GM12878 (cell line): ENCODE results near the gene PIAS2. TPM values are rescaled to one million over a fixed set of nuclear protein-coding genes. Genes with fewer than 3 reads are reported as not detected.

Experiments
- ATAC-seq: fragments of 200-7000 bp; cut with Tn5 transposase; 3 replicates; pipeline ENCODE4 v1.9.1; 2020; ENCODE audit warnings: mild to moderate bottlenecking, moderate library complexity
- BruUV-seq: library from RNA; stranded (reverse); fragments of 400-500 nt; replicated peaks from 2 replicates; lab custom pipeline; 2021; lab: Mats Ljungman, UMichigan
- CTCF ChIA-PET: fragments of 300-600 bp; sonication (Branson Sonifier 250); formaldehyde crosslinking; extraction: SDS; loops from one replicate; lab custom pipeline; 2021; ENCODE audit warnings: inconsistent platforms; lab: Yijun Ruan, JAX
- POLR2A ChIA-PET: fragments of 350-600 bp; formaldehyde crosslinking; extraction: SDS; loops from one replicate; lab custom pipeline; 2021; ENCODE audit warnings: inconsistent platforms; lab: Charles Lee
- RAD21 ChIA-PET: fragments of 300-600 bp; sonication (Branson Sonifier 250); formaldehyde crosslinking; loops from one replicate; lab custom pipeline; 2023; ENCODE audit warnings: antibody characterized with exemption; ENCODE audit not compliant: unreplicated experiment; lab: Charles Lee
- SMC1A ChIA-PET: fragments of 300-600 bp; sonication (Branson Sonifier 250); formaldehyde crosslinking; loops from one replicate; lab custom pipeline; 2023; ENCODE audit not compliant: unreplicated experiment, uncharacterized antibody; lab: Charles Lee
- DNase-seq: peaks from one replicate; pipeline ENCODE4 v3.0.0-alpha.2; 2011; ENCODE audit warnings: low read depth, low spot score
- FAIRE-seq: peaks from 3 replicates; lab custom pipeline; 2011; peaks lifted over from hg19 to GRCh38; lab: Jason Lieb, UNC
- H2AFZ ChIP-seq: 2 replicates; pipeline ENCODE4 v1.6.0; 2011; ENCODE audit warnings: low read depth, low read length, control low read depth; ENCODE audit not compliant: control insufficient read depth
- H3K27ac ChIP-seq: 2 replicates; pipeline ENCODE4 v1.5.1; 2011; ENCODE audit warnings: control low read depth; ENCODE audit not compliant: control insufficient read depth, insufficient read depth
- H3K27me3 ChIP-seq, 2 experiments: replicated peaks in 1 of 2; 2 replicates each; pipeline versions ENCODE4 v1.6.0 to v1.6.1; 2011; ENCODE audit warnings: low read length in 1 of 2; ENCODE audit not compliant: control insufficient read depth in 2 of 2, insufficient read depth in 2 of 2
- H3K36me3 ChIP-seq, 2 experiments: 2 replicates each; pipeline ENCODE4 v1.5.1; 2011; ENCODE audit warnings: low read length in 1 of 2; ENCODE audit not compliant: control insufficient read depth in 2 of 2, insufficient read depth in 2 of 2
- H3K4me1 ChIP-seq: 2 replicates; pipeline ENCODE4 v1.6.1; 2011; ENCODE audit warnings: mild to moderate bottlenecking, low read length, moderate library complexity, mixed read lengths; ENCODE audit not compliant: control insufficient read depth, insufficient read depth
- H3K4me2 ChIP-seq: 2 replicates; pipeline ENCODE4 v1.6.0; 2011; ENCODE audit warnings: control low read depth; ENCODE audit not compliant: control insufficient read depth, insufficient read depth
- H3K4me3 ChIP-seq: fragments of 200-600 bp; sonication (generic); 2 replicates; pipeline ENCODE4 v1.5.1; 2016
- H3K79me2 ChIP-seq: 2 replicates; pipeline ENCODE4 v1.6.0; 2011; ENCODE audit warnings: low read length; ENCODE audit not compliant: control insufficient read depth, insufficient read depth
- H3K9ac ChIP-seq: 2 replicates; pipeline ENCODE4 v1.8.0; 2011; ENCODE audit warnings: low read length, control low read depth, mixed read lengths; ENCODE audit not compliant: control insufficient read depth, insufficient read depth
- H3K9me3 ChIP-seq: replicated peaks from 3 replicates; pipeline ENCODE4 v1.5.1; 2011; ENCODE audit warnings: mild to moderate bottlenecking, low read length; ENCODE audit not compliant: control insufficient read depth, insufficient read depth
- H4K20me1 ChIP-seq: 2 replicates; pipeline ENCODE4 v1.6.0; 2011; ENCODE audit not compliant: control insufficient read depth, insufficient read depth
- BACH1 ChIP-seq: fragments of 450-650 bp; IDR thresholded peaks from 2 replicates; pipeline ENCODE4 v1.6.1; 2017; ENCODE audit warnings: mild to moderate bottlenecking, borderline replicate concordance
- BRCA1 ChIP-seq: IDR thresholded peaks from 2 replicates; pipeline ENCODE4 v1.6.1; 2011; ENCODE audit warnings: low read depth, low read length, improper control_type of control experiment
- ELK1 ChIP-seq: IDR thresholded peaks from 2 replicates; pipeline ENCODE4 v1.6.1; 2012; ENCODE audit warnings: low read depth, low read length, improper control_type of control experiment
- NBN ChIP-seq: fragments of 450-650 bp; IDR thresholded peaks from 2 replicates; pipeline ENCODE4 v1.6.1; 2016
- SIN3A ChIP-seq: IDR thresholded peaks from 2 replicates; pipeline ENCODE4 v1.6.1; 2012; ENCODE audit warnings: low read depth, low read length, improper control_type of control experiment
- SMARCA5 ChIP-seq: fragments of 450-650 bp; IDR thresholded peaks from 2 replicates; pipeline ENCODE4 v1.6.1; 2017; ENCODE audit warnings: mild to moderate bottlenecking
- SPI1 ChIP-seq: IDR thresholded peaks from 2 replicates; pipeline ENCODE4 v1.6.1; 2011; ENCODE audit warnings: low read depth, mild to moderate bottlenecking, low read length, moderate library complexity, borderline replicate concordance; ENCODE audit not compliant: insufficient read depth
- ZNF24 ChIP-seq: fragments of 450-650 bp; IDR thresholded peaks from 2 replicates; pipeline ENCODE4 v1.6.1; 2017; ENCODE audit warnings: antibody characterized with exemption, mild to moderate bottlenecking
- ZNF274 ChIP-seq: IDR thresholded peaks from one replicate; pipeline ENCODE4 v1.8.0; 2011; ENCODE audit not compliant: insufficient read length, insufficient read depth
- ZNF384 ChIP-seq: IDR thresholded peaks from 2 replicates; pipeline ENCODE4 v1.6.1; 2012; ENCODE audit warnings: low read depth, mild to moderate bottlenecking, low read length, improper control_type of control experiment, borderline replicate concordance
- WGBS: methylation state at CpG from one replicate; pipeline ENCODE4 v1.1.6; 2016; ENCODE audit warnings: low lambda C conversion rate; ENCODE audit not compliant: insufficient replicate concordance, insufficient coverage; ENCODE audit errors: missing lambda C conversion rate; 5-methylcytosine and 5-hydroxymethylcytosine counted together
- in situ Hi-C: fragments of 300-500 bp; cut with MboI; formaldehyde crosslinking; loops from 9 replicates; pipeline ENCODE4 v1.14.3; 2018; ENCODE audit warnings: mixed read lengths
- intact Hi-C: fragments of 100-400 bp; cut with micrococcal nuclease; formaldehyde crosslinking; loops from one replicate; pipeline ENCODE4 v1.14.2; 2022; ENCODE audit not compliant: unreplicated experiment
- polyA plus RNA-seq, 11 experiments: library from polyadenylated mRNA; depleted of rRNA in 4 of 11; unstranded in 6 of 11; stranded (reverse) in 5 of 11; fragments of >200 nt; fragmentation: Nextera tagmentation in 4 of 11; fragmentation: Illumina TruSeq in 1 of 11; extraction: Ambion mirVana in 4 of 11; extraction: Trizol in 1 of 11; gene quantifications; 1 replicate in 1 of 11; 2 replicates in 10 of 11; pipeline versions ENCODE4 v1.2.1 to v1.2.3, GENCODE V29; 2011 to 2016; ENCODE audit warnings: inconsistent platforms in 2 of 11, missing spikeins in 2 of 11, low read depth in 1 of 11
- total RNA-seq, 4 experiments: library from RNA; depleted of rRNA in 3 of 4; stranded (reverse); fragments of >200 nt in 3 of 4; fragmentation: Illumina TruSeq in 1 of 4; extraction: Trizol in 1 of 4; gene quantifications; 2 replicates each; pipeline versions ENCODE4 v1.2.1 to v1.2.3, GENCODE V29; 2013 to 2021

The PIAS2 gene
- total and polyA plus RNA-seq, 10 of the 15 experiments (the other 5 are each of a cell fraction or from before 2014, with no cell fraction given) = 4.0 to 31.8 (median 22.4) TPM

- H2AFZ ChIP-seq = no peak overlapping the region
- WGBS = 62% methylated on average over 1 of the region's 1 CpG
- no peak for FAIRE-seq
- ChIA-PET SMC1A (no interaction called here), CTCF (interaction anchor here (0.7 kb wide), 1 partner anchor 29 kb away, joined by 3 read pairs; no protein-coding TSS in a partner anchor), POLR2A (no interaction called here), RAD21 (no interaction called here)
- no peaks in the 10 kb centered on the region for H3K27me3 ChIP-seq
- no peak overlapping the region for H3K4me2 ChIP-seq
- no peak for DNase-seq
- H4K20me1 ChIP-seq = no peaks in the 10 kb centered on the region
- TF ChIP-seq ZNF24 (no peak), BACH1 (no peak), SIN3A (no peak), BRCA1 (no peak), NBN (no peak), ZNF384 (no peak), ELK1 (no peak), SPI1 (no peak), SMARCA5 (no peak), ZNF274 (no peak)
- intact Hi-C loops = no loop called here
- H3K9me3 ChIP-seq = peaks cover 13% of the 10 kb centered on the region
- peaks cover 27% of the 10 kb centered on the region for H3K4me1 ChIP-seq
- no TSS peak for BruUV-seq
- peaks cover 15% of the 10 kb centered on the region for H3K79me2 ChIP-seq
- peaks cover 0 to 8% of the 10 kb centered on the region in 2 experiments; a peak in 2 of 4 replicates for H3K36me3 ChIP-seq
- no peak for ATAC-seq
- in situ Hi-C loops = no loop called here
- no peak overlapping the region for H3K9ac ChIP-seq
- H3K4me3 ChIP-seq = no peak overlapping the region
- H3K27ac ChIP-seq = no peak overlapping the region
Observed at GRCh38 chr18:46888965-46889364, 28.3 kb downstream of the PIAS2 start.
